GM10248 (cell line): Measurements from ENCODE around the gene EPHA8.

Experiments
- CTCF ChIA-PET: fragments of 300-600 bp; sonication (Branson Sonifier 250); formaldehyde crosslinking; extraction: SDS; loops from one replicate; lab custom pipeline; 2021; ENCODE audit warnings: antibody characterized with exemption; lab: Yijun Ruan, JAX
- POLR2A ChIA-PET: fragments of 350-650 bp; sonication (Branson Sonifier 250); formaldehyde crosslinking; extraction: SDS; loops from one replicate; lab custom pipeline; 2020; ENCODE audit warnings: antibody characterized with exemption; lab: Yijun Ruan, JAX
- DNase-seq: peaks from one replicate; pipeline ENCODE4 v3.0.0; 2012; ENCODE audit errors: extremely low spot score
- CTCF ChIP-seq: IDR thresholded peaks from 2 replicates; pipeline ENCODE4 v1.5.1; 2012; ENCODE audit warnings: mild to moderate bottlenecking, low read depth; ENCODE audit errors: extremely low read depth, missing control alignments, control extremely low read depth

The EPHA8 gene

GRCh38 chr1:22522221-22522743 lies 41.0 kb upstream of the EPHA8 start:
- POLR2A ChIA-PET = no interaction called here
- TF ChIP-seq CTCF = no peak
- no peak for DNase-seq
- CTCF ChIA-PET = no interaction called here

GRCh38 chr1:22524481-22524880 lies 38.8 kb upstream of the EPHA8 start:
- DNase-seq = no peak
- POLR2A ChIA-PET = no interaction called here
- CTCF ChIA-PET = interaction anchor here (1.3 kb wide), 1 partner anchor 14 kb away, joined by 4 read pairs; no protein-coding TSS in a partner anchor
- TF ChIP-seq CTCF = no peak

GRCh38 chr1:22525211-22525610 lies 38.1 kb upstream of the EPHA8 start:
- CTCF ChIA-PET = interaction anchor here (1.3 kb wide), 1 partner anchor 15 kb away, joined by 4 read pairs; no protein-coding TSS in a partner anchor
- POLR2A ChIA-PET = no interaction called here
- no peak for DNase-seq
- no peak for TF ChIP-seq CTCF

GRCh38 chr1:22525646-22526045 lies 37.6 kb upstream of the EPHA8 start:
- ChIA-PET CTCF (interaction anchor here (1.3 kb wide), 1 partner anchor 15 kb away, joined by 4 read pairs; no protein-coding TSS in a partner anchor), POLR2A (no interaction called here)
- DNase-seq = no peak
- TF ChIP-seq CTCF = no peak

- CTCF ChIA-PET = no interaction called here
- POLR2A ChIA-PET = no interaction called here
Measured at GRCh38 chr1:22526098-22526497, 37.2 kb upstream of the EPHA8 start.

GRCh38 chr1:22526677-22527076 lies 36.6 kb upstream of the EPHA8 start:
- POLR2A ChIA-PET = no interaction called here
- no peak for DNase-seq
- CTCF ChIA-PET = no interaction called here
- no peak for TF ChIP-seq CTCF

More at GRCh38 chr1:22526098-22526497, 37.2 kb upstream of the EPHA8 start:
- TF ChIP-seq CTCF = no peak
- no peak for DNase-seq
